ENCODE results near the gene CLASP1. TPM values are rescaled to one million over a fixed set of nuclear protein-coding genes. Genes with fewer than 3 reads are reported as not detected.
A peak's percentile ranks its signal among the peaks of the same experiment; 100 is the strongest.

Gene CLASP1
- total RNA-seq, 2 experiments from 2014 or later: 60.3 to 61.4 TPM

DNA sequence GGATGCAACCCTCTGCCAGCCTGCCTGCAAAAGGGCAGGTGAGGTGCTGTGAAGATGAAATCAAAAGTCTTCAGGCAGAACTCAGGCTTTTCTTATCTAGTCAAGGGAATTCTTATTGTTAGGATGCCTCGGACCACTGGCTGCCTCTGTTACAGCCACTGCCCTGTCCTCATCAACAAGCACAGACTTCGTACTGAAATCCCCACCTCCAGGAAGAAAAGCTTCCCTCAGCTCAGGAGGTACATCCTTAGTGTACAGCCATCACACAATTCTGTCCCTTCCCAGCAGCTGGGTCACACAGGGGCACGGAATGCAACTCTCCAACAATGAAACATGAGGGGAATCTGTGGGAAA is 128.6 kb downstream of the CLASP1 start:
- Mint-ChIP-seq H3K27ac (no peak overlapping the region), H3K4me1 (ENCODE audit: low read depth) (peaks cover 3% of the 10 kb centered on the region), H3K27me3 (no peaks in the 10 kb centered on the region), H3K4me3 (no peak overlapping the region), H3K9me3 (no peaks in the 10 kb centered on the region), H3K36me3 (ENCODE audit: low read depth) (peaks cover 32% of the 10 kb centered on the region)
- ChIA-PET CTCF (no interaction called here), POLR2A (interaction anchor here (4.1 kb wide), 1 partner anchor 10 kb away, joined by 18 read pairs; the partner anchor contains the start of gene RNU4ATAC)
- no peak for DNase-seq
- no peak for ATAC-seq
- intact Hi-C loops (cut with micrococcal nuclease): loop anchor here (10.0 kb wide), 1 partner anchor 106 kb away; no protein-coding TSS in a partner anchor
- TF ChIP-seq, protein P1, sequence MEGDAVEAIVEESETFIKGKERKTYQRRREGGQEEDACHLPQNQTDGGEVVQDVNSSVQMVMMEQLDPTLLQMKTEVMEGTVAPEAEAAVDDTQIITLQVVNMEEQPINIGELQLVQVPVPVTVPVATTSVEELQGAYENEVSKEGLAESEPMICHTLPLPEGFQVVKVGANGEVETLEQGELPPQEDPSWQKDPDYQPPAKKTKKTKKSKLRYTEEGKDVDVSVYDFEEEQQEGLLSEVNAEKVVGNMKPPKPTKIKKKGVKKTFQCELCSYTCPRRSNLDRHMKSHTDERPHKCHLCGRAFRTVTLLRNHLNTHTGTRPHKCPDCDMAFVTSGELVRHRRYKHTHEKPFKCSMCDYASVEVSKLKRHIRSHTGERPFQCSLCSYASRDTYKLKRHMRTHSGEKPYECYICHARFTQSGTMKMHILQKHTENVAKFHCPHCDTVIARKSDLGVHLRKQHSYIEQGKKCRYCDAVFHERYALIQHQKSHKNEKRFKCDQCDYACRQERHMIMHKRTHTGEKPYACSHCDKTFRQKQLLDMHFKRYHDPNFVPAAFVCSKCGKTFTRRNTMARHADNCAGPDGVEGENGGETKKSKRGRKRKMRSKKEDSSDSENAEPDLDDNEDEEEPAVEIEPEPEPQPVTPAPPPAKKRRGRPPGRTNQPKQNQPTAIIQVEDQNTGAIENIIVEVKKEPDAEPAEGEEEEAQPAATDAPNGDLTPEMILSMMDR (IDR thresholded peaks at IDR 0.05): no peak

DNA sequence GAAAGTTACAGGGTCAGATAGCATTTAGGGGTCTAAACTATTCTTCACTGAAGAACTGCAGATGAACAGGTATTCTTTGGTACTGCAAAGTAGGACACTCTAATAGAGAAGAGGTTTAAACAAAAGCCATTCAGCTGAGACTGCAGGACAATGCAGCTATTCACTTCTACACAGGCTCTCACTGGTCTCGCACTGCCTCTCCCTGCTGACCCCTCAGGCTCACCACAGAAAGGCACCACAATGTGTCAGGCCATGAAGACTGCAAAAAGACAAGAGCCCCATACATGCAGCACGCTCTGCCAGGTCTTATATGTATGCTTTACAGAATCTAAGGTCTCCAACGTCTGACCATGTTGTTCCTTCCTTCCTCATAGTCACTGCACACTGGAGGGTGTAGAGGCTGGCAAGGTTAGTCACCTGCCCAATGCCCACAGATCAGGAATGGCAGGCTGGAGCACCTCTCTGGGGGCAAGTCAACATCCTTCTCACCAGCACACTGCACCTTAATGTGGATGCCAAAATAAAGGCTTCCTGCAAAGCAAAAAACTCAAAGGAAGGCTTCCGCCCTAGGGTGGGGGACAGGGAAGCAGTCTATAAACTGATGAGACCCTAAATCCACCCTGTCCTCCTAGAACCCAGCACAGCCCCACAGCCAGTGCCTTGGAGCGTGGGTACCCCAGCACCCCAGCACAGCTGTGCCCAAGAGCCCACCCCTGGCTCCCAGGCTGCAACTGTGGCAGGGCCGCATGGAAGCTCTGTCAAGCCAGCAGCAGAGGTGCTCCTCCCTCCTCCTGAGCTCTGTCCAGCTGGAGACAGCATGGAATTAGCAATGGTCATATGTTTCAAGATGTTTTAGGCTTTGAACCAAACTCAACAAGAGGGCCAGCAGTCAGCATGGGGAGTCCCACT is 129.3 kb downstream of the CLASP1 start:
- no peaks in the 10 kb centered on the region for H3K27me3 Mint-ChIP-seq
- no peak overlapping the region for H3K4me3 Mint-ChIP-seq
- H3K4me1 Mint-ChIP-seq (ENCODE audit: low read depth): no peaks in the 10 kb centered on the region
- ATAC-seq (no peak), DNase-seq (no peak)
- peaks cover 32% of the 10 kb centered on the region for H3K36me3 Mint-ChIP-seq (ENCODE audit: low read depth)
- no peaks in the 10 kb centered on the region for H3K9me3 Mint-ChIP-seq
- TF ChIP-seq, protein P1 (IDR thresholded peaks at IDR 0.05): no peak
- intact Hi-C loops (cut with micrococcal nuclease): loop anchor here (10.0 kb wide), 1 partner anchor 105 kb away; no protein-coding TSS in a partner anchor
- ChIA-PET CTCF (no interaction called here), POLR2A (interaction anchor here (0.7 to 4.1 kb wide), 2 partner anchors 8 to 10 kb away, joined by 3 to 18 read pairs; partner anchors contain the start of gene RNU4ATAC)
- H3K27ac Mint-ChIP-seq: no peak overlapping the region

DNA sequence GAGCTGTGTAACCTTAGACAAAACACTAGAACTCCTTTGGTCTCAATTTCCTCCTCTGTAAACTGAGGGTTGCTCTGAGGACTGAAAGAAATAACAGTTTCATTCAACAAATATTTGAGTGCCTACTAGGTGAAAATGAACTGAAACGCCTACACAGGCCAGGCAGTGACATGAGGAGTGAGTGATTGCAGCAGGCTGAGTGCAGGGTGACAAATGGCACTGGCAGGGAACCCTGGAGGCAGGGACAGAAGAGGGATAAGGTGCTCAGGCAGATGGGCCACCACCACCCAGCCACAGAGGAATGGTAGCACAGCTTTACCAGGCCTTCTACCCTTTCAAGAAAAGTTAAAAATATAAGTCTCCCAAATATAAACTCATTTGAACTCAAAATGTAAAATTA is 130.1 kb downstream of the CLASP1 start:
- intact Hi-C loops (cut with micrococcal nuclease): no loop called here
- Mint-ChIP-seq H3K36me3 (ENCODE audit: low read depth) (peaks cover 31% of the 10 kb centered on the region), H3K9me3 (no peaks in the 10 kb centered on the region), H3K27ac (no peak overlapping the region), H3K27me3 (no peaks in the 10 kb centered on the region), H3K4me3 (no peak overlapping the region), H3K4me1 (ENCODE audit: low read depth) (peaks cover 5% of the 10 kb centered on the region)
- DNase-seq (no peak), ATAC-seq (no peak)
- POLR2A ChIA-PET: interaction anchor here (0.7 to 4.1 kb wide), 2 partner anchors 9 to 11 kb away, joined by 3 to 18 read pairs; partner anchors contain the start of gene RNU4ATAC
- CTCF ChIA-PET: no interaction called here
- TF ChIP-seq, protein P1 (IDR thresholded peaks at IDR 0.05): no peak

DNA sequence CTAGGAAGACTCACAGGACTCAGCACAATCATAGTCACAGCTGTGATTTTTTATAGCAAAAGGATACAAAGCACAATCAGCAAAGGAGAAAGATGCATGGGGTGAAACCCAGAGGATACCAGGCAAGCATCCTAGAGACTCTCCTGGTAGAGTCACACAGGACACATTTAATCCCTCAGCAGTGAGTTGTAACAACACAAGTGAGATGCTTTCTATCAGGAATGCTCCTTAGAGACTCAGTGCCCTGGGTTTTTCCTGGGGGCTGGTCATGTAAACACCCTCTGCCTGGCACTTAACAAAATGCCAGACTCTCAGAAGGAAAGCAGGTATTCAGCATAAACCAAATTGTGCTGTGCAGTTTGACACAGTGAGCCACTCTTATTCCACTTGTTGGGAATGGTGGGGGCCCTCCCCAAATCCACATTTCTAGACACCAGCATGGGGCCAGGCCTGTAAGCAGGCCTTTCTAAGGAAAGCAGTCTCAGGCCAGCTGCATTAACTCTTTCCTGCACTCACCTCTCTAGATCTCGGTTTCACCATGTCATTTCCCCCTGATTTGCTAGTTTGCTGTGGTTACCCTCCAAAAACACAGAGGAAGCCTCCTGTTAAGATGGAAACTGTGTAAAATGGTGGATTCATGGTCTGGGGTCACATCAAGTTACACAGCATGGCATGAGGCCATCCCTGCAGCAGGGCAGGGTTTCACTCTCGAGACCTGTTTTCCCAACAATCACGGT is 135.5 kb downstream of the CLASP1 start:
- Mint-ChIP-seq H3K4me1 (ENCODE audit: low read depth) (peaks cover 8% of the 10 kb centered on the region), H3K27me3 (no peaks in the 10 kb centered on the region), H3K4me3 (no peak overlapping the region), H3K9me3 (no peaks in the 10 kb centered on the region), H3K27ac (peak overlapping the region; percentile 72), H3K36me3 (ENCODE audit: low read depth) (peaks cover 43% of the 10 kb centered on the region)
- POLR2A ChIA-PET: interaction anchor here (0.7 kb wide), 1 partner anchor 12 kb away, joined by 3 read pairs; no protein-coding TSS in a partner anchor
- intact Hi-C loops (cut with micrococcal nuclease): no loop called here
- TF ChIP-seq, protein P1 (IDR thresholded peaks at IDR 0.05): no peak
- DNase-seq (no peak), ATAC-seq (peak; percentile 27)
- CTCF ChIA-PET: interaction anchor here (0.7 kb wide), 1 partner anchor 83 kb away, joined by 3 read pairs; no protein-coding TSS in a partner anchor
